DMS79 (cell line): Measurements from ENCODE around the gene MASP1.
"Not testable (repeated sequence)": the region's sequence is repeated elsewhere in the genome, so short reads cannot be mapped to it uniquely, and the experiment has no call there.

Experiments used
- DNase-seq: peaks from one replicate; lab custom pipeline; 2025; lab: John Stamatoyannopoulos, UW

MASP1 gene

DNA sequence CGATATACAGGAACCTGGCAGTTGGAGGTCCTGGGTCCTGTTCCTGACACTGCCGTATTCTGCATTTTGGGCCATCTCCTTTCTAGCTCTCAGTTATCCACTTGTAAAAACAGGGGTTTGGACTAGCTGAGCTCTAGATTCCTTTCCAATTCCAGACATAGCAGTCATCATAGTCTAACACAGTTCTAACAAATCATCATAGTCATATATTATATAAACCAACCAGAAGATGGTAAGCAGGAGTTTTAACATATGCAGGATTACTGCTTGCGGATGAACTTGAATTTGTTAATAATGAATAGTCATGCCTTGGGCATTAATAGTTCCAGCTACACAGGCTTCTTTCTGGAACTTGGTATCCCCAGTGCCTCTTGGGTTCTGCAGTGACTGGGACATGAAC lies 26.6 kb downstream of the MASP1 start:
- DNase-seq, result no peak

DNA sequence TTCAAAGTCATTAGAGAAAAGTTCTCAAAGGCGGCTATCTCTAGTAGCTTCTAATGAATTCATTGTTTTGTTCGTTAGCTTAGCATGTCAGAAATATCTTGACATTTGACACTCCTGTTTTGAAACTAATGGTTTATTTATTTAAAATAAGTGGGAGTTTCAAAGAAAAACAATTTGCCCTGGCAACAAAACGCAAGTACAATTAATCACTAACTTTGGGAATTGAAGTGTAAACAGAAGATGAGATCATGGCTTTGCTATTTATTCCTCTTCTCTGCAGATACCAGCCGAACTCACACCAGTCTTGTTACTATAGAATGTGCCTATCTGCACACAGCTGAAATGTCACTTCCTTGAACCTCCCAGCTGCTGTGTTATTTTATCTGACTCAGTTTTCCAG lies 27.5 kb downstream of the MASP1 start:
- DNase-seq, result no peak

DNA sequence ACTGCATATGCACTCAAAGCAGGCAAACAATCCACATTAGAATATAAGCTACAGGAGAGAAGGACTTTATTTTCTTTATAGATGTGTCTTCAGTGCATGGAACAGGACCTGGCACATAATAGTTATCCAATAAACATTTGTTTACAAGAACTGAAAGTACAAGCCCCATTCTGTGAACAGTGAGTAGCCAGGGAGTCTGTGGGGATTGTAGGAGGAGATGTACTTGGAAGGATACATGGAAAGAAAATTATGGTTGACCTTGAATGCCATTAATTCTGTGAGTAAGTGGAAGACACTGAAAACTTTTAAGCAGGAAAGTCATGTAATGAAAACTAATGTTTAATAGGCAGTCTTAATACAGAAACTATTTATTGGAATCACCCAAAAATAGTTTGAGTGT lies 28.3 kb downstream of the MASP1 start:
- no peak for DNase-seq

DNA sequence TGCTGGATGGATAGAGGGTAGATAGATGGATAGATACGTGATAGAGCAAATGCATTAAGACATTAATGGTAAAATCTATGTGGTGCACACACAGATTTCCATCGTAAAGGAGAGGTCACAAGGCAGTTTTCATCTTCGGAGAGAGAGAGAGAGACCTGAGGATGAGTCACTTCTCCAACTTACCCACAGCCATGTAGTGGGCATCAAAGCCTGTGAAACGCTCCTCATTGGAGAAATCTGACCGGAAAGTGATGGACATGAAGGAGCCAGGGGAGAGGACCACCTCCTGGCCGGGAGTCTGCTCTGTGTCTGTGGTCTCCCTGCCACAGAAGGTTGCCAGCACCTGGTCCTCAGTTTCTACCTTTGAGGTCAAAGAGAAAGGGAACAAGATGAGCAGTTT lies 29.2 kb downstream of the MASP1 start:
- DNase-seq, result no peak

DNA sequence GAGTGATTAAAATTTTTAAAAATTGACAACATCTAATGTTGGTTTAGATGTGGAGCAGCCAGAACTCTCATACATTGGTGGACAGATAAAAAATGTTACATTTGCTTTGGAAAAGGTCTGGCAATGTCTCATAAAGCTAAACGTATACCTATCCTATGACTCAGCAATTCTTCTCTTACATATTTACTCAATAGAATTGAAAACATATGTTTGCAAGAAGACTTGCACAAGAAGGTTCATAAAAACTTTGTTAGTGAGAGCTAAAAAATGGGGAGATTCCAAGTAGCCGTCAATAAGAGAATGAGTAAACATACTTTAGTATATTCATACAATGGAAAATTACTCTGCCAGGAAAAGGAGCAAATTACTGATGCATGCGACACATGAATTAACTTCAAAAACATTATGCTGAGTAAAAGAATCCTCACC lies 30.0 kb downstream of the MASP1 start:
- DNase-seq, result no peak

DNA sequence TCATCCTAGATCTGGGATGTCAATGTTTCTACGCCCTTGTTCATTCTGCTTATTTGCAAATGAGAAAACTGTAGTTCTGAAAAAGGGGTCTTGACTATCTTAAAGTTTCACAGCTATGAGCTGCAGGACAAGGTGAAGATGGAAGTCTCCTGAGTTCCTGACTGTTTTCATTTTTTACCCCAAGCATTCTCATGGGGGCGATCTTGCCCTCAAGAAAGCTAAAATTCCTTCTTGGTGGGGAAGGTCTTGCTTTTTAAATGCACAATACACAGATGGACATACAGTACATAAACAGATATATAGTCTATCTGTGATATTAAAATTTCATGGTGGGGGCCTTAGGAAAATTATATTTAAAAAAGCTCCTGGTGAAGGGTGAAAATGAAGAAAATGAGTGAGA lies 32.4 kb downstream of the MASP1 start:
- no peak for DNase-seq

DNA sequence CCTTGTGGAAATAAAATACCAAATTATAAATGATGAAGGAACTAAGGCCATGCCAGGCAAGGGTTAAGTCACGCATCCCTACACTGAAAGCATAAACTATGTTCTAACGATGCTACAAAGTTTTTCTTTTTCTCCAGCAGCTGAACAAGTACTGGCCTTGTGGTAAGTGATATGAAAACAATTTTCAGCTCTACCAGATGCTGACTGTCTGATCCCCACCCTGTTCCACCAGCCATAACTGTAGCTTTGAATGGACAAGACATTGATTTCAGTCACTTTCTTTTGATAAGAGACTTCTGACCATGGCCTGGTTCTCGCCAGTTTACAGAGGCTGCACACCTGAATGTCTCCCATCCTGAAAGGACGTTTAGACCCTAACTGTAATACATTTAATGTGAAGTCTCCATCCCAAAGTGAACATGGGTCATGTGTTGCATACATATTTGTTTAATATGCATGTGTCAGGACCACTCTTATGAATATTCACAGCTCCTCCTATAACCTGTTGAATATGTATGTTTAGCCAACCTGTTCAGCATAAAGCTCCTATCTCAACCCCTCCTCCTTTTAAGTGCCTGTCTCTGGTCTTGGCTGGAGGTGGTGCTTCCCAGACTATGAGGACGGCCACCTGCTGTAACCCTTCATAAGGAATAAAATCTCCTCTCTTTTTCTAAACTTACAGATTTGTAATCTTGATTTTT lies 33.4 kb downstream of the MASP1 start:
- DNase-seq, result no peak

DNA sequence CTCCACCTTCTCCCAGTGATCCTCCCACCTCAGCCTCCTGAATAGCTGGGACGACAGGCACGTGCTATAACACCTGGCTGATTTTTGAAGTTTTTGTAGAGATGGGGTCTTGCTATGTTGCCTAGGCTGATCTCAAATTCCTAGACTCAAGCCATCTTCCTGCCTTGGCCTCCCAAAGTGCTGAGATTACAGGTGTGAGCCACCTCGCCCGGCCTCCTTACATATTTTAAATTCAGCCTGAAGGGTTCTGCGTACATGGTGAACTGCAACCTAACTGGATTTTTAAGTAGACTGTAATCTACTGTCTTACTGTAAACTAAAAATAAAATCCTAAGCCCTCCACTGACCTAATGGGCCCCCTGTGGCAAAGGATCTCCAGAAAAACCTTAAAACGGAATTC lies 34.1 kb downstream of the MASP1 start:
- DNase-seq, result no peak

DNA sequence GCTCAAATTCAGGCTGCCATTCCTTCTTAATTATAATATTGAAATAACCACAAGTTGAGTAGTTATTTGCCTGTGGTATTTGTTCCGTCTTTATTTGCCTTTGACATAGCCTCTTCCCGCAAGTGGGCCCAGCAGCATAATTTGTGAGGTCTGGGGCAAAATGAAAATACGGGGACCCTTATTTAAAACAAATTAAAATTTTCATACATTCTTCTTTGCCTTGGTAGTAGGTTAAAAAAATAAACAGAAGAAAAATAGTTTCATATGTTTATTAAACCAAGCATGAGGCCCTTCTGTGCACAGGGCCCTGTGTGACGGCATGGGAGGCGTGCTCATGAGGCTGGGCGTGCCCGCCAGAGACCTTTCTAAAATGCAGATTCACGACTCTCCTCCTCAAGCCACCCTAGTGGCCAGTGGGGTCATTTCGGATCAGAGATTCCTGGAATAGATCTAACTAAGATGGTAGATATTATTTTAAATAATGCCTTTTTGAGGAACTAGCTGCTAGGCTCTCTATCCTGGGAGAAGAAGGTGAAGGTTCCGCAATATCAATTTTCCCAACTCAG lies 35.4 kb downstream of the MASP1 start:
- DNase-seq, result no peak

DNA sequence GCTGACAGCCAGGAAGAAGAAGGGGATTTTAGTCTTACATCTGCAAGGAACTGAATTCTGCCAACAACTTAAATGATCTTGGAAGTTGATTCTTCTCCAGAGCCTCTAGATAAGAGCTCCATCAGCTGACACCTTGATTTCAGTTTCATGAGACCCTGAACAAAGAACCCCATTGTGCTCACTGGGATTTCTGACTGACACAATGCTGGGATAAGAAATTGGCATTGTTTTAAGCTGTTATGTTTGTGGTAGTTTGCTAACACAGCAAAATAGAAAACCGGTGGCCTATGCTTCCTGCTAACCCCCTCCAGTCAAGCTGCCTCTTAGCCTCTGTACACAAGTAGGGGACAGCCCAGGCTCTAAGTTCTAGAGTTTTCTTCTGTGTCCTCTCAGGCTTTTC lies 36.2 kb downstream of the MASP1 start:
- DNase-seq, result no peak

DNA sequence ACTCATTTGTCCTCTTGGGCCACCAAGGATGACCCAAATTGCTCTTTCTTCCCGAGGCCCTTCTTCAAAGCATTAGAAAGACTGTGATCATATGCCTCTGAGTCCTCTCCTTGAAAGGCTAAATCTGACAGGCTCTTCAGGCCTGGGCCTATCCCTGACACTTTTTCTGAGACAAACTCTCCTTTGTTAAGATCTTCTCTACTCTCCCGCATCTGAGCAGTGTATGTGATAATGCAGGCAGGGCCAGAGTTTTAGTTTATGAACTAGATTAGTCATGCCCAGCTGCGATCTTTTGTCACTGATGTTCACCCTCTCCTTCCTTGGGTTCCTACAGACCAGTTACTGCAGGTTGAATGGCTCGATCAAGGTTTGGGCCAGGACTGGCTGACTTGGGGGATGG lies 39.2 kb downstream of the MASP1 start:
- no peak for DNase-seq

DNA sequence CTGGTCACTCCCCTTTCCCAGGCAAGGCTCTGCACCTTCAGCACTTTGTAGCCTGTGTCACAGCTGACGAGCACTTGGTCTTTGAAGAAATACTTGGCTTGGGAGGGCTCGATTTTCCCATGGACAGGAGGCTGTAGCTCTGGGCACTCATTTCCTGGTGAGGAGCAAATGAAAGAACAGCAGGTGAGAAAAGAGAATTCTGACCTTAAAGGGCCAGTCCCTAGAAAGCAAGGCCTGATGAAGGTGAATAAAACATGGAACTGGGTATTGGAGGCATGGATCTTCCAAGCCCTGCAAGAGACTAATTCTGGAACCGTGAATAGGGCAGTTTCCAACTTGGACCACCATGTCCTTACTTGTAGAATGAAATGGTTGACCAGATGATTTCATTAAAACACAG lies 39.9 kb downstream of the MASP1 start:
- DNase-seq, result no peak

DNA sequence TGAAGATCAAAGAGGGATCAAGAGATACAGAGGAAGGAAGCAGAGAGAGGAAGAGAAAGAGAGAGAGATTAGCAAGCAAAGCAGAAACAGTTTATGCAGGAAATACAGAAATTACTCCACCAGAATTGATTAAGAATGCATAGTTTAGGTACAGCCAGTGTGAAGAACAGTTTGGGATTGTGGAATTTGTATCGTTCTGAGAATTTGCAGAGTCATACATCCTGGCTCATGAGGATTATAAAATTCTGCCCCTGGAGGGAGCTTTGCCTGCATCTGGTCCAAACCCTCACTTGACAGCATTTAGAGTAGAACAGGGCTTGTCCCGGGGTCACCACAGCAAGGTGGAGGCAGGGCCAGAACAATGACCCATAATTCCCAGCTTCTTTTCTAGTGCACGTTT lies 44.1 kb downstream of the MASP1 start:
- no peak for DNase-seq

DNA sequence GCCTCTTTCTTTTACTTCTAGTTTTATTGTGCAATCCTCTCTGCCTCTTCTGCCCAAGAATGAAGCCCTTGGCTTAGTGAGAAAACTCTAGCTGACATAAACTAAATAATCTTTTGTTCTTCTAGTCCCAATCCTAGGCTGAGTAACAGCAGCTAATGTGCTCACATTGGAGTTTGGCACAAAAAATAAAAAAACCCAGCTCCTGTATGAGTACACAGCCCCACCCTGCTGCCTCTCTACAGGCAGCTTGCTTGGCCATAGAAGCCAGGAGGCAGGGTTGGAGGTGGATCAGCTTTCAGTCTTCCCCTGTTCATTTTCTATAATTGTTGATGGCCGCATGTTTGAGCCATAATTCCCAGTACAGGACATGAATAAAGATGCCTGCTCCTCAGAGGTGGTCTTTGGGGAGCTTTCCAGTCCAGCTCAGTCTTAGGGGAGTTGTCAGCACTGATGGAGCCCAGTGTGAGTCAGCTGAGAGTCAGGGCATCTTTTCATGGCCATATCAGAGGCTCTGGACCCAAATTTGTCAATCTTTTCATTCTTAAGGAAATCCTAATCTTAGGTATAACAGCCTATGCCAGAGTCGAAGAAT lies 47.5 kb downstream of the MASP1 start:
- no peak for DNase-seq

DNA sequence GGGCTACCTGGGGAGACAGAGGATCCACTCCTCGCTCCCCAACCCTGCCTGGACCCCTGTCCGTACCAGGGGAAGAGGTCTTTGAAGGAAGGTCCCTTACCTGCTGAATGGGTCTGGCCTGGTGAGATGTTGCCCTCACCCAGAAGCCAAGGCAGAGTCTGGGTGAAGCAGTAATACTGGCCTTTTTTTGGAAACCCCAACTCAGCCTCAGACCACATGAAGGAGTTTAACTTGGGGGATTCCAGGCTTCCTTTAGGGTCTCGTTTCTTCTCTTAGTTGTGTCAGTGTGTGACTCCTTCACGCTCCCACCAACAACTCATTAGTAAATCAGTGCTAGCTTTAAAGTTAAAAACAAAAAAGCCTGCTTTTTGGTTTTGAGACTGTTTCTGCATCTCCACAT lies 48.6 kb downstream of the MASP1 start:
- DNase-seq, result no peak

DNA sequence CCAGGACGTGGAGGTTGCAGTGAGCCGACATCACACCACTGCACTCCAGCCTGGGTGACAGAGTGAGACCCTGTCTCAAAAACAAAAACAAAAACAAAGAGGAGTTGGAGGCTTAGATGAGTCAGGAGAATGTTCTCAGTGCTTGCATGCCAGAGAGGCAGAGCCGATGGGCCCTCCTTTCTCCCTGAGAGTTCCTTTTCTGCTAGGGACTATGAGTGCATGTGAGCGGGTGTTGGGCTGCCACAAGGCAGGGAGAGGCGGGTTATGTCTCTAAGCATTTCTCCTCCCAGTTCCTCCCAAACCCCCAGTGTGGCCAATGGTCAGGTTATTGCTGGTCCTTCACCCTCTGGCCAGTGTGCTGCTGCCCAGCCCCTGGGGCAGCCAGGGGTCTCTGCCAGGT lies 49.1 kb downstream of the MASP1 start:
- DNase-seq, result no peak

DNA sequence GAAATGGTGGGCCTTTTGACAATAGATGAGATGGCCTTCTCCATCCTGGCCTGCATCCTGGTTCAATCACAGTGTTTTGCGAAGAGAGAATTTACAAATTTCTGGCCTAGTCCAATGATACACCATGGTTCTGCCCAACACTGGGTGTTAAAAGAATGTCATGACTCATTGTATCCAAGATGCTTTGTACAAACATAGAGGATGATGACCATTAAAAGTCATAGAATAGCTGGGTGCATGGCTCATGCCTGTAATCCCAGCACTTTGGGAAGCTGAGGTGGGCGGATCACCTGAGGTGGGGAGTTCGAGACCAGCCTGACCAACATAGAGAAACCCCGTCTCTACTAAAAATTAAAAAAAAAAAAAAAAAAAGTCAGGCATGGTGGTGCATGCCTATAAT lies 52.7 kb downstream of the MASP1 start:
- not testable (repeated sequence) for DNase-seq

DNA sequence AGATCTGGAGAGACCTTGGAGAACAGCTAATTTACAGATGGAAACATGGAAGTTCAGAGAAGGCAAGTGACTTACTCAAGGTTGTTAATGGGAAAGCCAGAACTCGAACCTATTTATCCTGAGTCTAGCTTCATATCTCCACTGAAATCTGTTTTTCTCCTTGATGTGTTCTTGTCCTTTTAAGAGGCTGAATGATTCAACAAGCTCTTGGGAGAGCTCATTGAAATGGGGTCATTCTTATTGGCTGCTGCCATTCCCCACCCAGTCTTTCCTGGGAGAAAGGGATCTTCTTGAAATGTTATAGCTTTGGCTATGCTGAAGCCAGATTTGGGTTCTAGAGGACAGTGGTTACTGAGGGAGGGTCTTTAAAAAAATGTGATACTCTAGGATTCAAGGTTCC lies 53.3 kb downstream of the MASP1 start:
- DNase-seq, result no peak

DNA sequence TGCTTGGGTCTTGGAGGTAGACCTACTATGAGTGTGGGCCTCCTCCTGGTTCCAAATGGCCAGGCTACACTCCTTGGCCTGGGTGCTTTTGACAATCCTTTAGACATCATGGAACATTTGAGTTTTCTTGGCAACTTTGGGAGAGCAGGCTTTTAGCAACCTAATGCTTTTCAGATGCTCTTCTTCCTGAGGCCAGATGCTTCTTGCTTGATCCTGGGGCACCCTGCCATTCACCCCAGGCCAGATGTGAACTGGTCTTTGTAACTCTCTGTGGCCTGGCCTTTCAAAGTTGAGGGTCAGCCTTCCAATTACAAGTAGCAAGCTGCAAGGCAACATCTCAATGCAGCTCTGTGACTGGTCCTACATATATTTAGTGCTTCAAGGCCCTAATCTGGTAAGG lies 53.8 kb downstream of the MASP1 start:
- no peak for DNase-seq

DNA sequence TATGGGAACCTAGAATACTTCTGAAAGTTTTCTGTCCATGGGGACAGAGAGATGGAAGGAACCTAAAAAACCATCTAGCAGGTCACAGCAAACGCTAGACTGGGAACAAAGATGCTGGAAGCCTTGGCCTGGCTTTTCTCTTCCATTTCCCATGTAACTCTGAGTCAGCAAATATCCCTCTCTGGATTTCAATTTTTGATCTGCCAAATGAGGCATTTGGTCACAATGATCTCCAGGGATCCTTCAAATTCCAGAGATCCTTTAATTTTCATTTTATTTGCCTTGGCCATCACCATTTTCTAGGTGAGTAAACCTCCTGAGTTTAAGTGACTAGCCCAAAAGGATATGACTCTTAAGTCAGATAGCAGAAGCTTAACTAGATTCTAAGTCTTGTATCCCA lies 54.6 kb downstream of the MASP1 start:
- no peak for DNase-seq

DNA sequence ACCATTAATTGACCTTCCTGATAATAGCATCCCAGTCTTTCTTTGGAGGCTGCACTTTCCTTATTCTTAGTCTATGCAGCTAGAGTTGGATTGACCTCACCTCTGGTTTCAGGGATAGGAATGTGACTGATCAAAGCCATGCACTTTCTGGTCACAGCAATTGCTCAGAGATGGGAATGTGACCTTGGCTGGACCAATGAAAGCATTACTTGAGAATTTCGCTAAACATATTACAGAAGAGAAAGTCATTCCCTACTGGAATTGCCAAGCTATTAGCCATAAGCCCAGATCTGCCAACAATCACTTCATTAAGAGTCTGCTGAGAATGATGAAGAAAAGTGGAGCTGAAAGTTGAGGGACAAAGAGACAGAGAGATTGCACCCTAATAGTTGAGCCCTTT lies 61.5 kb downstream of the MASP1 start:
- no peak for DNase-seq

DNA sequence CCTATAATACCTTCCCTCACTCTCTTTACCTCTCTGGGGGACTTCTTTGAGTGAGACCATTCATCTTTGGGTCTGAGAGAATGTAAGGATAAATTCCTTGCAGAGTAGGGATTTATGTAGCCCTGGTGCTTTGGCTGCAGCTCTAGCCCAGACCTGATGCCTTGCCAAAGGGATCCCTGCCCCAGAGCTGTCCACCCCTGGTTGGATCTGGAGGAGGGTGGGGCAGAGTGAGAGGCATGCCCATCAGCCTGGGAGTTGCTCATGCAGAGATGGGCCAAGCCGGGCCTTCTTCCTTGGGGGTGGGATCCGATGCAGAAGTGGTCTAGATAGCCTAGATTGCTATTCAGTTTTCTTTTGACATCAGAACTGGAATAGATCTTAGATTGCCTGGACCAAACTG lies 62.8 kb downstream of the MASP1 start:
- DNase-seq, result no peak

DNA sequence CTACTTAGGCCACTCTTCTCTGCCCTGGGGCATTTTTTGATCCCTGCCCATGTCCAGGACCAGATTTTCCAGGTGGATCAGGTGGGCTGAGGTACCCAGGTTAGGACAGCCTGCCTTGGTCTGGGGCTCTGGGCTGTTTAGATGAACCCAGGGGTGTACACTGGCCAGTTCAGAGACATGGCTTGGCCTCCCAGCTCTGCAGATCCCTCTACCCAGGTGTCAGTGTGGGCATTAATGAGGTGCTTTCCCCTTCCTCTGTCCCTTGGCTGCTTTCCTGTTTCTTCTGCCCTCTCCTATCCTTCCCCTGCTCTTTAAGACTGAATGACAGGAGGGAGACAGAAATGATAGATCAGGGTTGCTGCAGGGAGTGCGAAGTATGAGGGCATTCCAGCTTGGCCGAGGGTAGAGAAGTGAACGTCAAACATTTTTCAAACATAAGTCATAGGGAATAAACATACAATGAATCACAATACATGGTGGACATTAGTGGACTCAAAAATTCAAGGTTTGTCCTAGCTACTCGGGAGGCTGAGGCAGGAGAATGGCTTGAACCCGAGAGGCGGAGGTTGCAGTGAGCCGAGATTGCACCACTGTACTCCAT lies 63.8 kb downstream of the MASP1 start:
- DNase-seq, result no peak

DNA sequence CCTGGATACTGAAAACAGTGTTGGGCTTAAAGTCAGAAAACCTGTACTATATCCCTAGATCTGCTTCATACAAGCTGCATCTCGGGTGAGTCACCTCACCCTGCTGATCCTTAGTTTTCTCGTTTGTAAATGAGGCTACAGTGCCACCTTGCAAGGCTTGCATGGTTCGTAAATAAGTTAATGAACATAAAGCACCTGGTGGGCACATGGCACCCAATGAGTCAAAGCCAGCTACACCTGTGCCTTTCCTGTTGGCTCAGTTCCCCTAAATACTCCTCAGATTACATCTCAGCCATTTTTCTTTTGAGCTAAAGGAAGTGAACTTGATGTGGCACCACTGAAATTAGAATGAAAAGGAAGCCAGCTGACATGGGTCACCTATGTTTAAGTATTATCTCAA lies 67.7 kb downstream of the MASP1 start:
- peak; percentile 70 for DNase-seq
